NCI-H446 (cell line): ENCODE results near the gene U2AF2.

Source experiments
- DNase-seq, 2 experiments: peaks; one replicate each; lab custom pipeline; 2025; lab: John Stamatoyannopoulos, UW

The U2AF2 gene

DNA sequence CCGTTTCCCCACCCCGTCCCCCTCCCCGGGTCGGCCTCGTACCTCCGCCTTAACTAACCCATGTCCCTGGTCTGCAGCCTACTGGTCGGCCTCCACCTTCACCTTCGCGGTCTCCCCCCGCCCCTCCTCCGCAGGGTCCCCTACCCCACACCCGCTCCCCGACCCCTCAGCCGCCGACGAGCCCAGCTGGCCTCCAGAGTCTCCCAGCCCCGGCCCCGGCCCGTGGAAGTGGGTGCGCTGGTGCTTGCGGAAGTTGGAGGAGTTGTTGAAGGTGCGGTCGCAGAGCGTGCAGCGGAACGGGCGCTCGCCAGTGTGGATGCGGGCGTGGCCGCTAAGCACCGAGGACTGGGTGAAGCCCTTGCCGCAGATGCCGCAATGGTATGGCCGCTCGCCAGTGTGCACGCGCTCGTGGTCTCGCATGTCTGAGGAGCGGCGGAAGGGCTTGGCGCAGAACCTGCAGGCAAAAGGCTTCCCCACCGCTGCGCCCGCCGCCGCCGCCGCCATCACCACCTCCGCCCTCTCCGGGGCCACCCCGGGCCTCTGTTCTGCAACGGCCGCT, 33.1 kb upstream of the U2AF2 start:
- no peak for DNase-seq

- no peak for DNase-seq
Measured at GRCh38 chr19:55622242-55622969, 32.4 kb upstream of the U2AF2 start.

GRCh38 chr19:55623130-55623529, 31.7 kb upstream of the U2AF2 start:
- DNase-seq = no peak

GRCh38 chr19:55623561-55623960, 31.3 kb upstream of the U2AF2 start:
- no peak for DNase-seq

DNA sequence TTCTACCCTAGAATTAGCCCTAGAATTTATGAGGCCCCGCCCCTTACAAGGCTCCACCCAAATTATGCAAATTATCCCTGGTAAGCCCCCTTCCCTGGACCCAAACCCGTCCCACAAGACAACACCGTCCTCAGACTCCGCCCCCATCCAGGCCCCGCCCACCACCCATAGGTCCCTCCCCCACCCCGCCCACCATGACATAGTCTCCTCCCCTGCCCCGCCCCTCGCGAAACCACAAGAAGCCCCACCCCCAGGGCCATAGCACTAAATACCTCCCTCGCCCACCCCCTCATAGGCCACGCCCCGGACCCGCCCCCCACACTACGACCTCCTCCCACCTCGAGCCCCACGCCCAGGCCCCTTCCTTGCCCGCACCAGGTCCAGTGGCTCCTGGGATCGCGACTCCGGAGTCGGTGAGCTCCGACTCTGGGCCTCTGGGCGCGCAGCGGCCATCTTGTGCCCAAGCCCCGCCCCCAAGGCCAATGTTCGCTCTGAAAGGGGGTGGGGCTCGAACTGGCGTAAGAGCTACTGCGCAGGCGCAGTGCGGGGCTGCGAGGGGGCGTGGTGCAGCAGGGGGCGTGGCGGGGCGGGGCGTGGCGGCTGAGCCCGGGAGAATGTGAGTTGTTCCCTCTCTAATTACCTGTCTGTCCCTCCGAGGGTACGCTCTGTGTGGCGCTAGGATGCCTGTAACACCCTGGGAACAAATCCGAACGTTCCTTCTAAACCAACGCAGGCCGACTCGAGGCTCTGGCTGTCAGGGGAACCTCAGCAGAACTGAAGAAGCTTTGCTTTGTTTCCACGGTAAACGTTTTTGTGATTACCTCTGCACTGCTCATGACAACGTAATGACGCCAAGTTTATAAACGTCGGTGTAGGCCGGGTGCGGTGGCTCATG, 30.5 kb upstream of the U2AF2 start, which contains the start of gene ZNF784:
TSS of gene ZNF784 (minus strand) at position 458 of the 895 bp plus-strand sequence. CDS start at position 453, 5 bp downstream.
- DNase-seq = peak; percentile 88 to 98

DNA sequence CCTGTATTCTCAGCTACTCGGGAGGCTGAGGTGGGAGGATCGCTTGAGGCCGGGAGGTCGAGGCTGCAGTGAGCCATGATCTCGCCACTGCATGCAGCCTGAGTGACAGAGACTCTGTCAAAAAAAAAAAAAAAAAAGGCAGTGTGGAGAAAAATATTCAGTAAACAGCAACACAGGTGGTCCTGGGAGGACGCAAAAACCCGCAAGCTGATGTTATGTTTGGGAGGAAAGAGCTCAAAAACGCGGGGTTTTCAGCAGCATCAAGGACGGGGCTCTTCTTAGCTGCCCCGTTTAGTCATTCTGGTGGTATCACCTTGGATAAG, 29.9 kb upstream of the U2AF2 start:
- no peak for DNase-seq

- no peak for DNase-seq
Measured at GRCh38 chr19:55626350-55626749, 28.5 kb upstream of the U2AF2 start.

- DNase-seq = peak; percentile 95
Measured at GRCh38 chr19:55632463-55632834, 22.4 kb upstream of the U2AF2 start.

DNA sequence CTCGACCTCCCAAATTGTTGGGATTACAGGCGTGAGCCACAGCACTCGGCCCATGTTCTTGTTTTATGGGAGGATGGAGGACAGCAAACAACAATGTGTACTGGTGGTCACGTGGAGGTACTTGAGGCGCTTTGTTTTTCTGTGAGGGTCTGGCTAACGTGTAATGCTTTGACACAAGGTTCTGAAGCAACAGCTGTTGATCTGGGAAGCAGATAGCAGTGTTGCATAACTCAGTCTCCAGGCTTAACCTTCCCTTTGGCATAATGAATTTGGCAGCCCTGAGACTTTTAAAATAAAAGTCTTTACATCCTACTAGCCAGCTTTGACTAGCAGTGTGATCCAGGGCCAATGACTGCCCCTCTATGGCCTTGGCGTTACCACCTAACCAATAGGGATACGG, 21.0 kb upstream of the U2AF2 start:
- DNase-seq = no peak

- DNase-seq = no peak
Measured at GRCh38 chr19:55635334-55635717, 19.5 kb upstream of the U2AF2 start.

DNA sequence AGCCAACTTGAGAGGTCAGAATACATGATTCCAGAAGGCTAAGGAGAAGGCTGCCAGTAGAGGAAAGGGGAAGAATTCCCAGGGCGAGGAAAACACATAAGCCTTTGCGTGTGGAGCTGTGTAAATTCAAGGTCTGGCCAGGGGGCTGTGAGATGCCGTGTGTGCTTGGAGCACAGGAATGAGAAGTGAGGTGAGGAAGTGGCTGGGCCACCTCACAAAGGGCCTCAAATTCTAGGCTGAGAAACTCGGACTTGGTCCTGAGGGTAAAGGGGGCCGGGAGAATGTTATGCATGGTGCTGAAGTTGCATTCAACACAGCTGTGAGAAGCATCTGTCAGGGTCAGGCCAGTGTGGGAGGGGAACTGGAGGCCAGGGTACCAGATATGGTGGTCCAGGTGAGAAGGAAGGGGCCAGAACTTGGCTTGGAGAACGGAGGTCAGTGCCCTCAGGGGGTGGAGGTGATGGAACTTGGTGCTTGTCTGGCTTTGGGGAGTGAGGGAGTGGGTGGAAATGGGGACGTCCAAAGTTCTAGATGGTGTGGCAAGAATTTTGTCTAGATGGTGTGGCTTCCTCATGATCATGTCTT, 18.9 kb upstream of the U2AF2 start:
- no peak for DNase-seq

GRCh38 chr19:55636723-55637122, 18.1 kb upstream of the U2AF2 start:
- DNase-seq = no peak

DNA sequence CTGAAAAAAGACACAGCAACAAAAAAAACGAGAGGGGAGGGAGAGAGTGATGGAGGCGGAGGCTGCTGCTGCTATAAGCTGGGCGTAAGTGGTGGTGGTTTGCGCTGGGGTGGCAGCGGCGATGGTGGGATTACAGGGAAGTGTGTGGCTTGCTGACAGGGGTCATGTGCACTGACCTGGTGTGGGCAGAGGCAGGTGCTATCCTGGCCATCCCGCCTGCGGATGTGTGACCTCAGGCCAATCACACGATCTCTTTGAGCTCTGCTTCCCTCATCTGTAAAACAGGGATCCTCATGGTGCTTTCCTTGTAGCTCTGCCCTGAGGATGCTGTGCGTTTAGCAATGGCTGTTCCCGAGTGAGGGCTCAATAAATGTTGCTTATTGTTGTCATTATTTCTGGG, 17.3 kb upstream of the U2AF2 start:
- no peak for DNase-seq

GRCh38 chr19:55638864-55639359, 15.9 kb upstream of the U2AF2 start:
- DNase-seq = peak in 1 of 2 experiments; percentile 30

- peak; percentile 56 to 88 for DNase-seq
Measured at GRCh38 chr19:55640043-55640576, 14.7 kb upstream of the U2AF2 start.

GRCh38 chr19:55640577-55641425, 14.0 kb upstream of the U2AF2 start, which contains the start of gene ZNF580:
ZNF580 (plus strand) TSS chr19:55641002; CDS start chr19:55642509, 1,507 bp downstream.
- peak; percentile 69 to 84 for DNase-seq

DNA sequence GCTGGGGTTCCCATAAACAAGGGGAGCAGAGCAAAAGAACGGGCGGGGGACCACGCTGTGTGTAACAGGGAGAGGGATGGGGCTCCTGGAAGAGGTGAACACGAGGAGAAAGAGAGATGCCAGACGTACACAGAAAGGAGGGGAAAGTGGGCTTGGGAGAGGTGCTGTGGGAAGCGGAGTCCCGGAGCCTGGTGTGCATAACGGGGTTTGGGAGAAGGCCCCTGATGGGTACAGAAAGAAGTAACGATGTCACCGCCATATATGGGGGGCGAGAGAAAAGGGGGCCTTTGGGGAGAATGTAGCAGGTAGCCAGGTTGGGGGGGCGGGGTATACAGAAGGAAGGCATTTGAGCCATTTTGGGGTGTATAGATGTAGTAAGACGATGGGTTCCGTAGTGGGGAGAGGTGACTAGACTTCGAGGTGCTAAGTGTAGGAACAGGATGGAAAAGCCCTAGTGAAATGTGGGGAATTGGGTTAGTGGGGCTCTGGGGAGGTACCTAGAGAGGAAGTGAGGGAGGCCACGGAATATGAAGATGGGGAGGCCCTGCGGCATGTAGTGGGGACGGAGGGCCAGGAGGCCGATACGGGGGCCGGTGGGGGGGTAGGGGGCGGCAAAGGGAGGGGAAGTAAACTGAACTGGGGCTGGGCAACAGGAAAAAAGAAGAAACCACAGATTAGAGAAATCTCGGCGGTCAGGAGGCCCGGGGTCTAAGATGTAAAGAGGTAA, 13.2 kb upstream of the U2AF2 start:
- DNase-seq = no peak

- no peak for DNase-seq
Measured at GRCh38 chr19:55642153-55643002, 12.5 kb upstream of the U2AF2 start.
